Fibroblast of pulmonary artery (primary cell): Measurements from ENCODE around the gene SORCS1.

ENCODE experiments used
- DNase-seq: peaks from one replicate; pipeline ENCODE4 v3.0.0-alpha.2; 2010; ENCODE audit warnings: low read depth
- H3K4me3 ChIP-seq: replicated peaks from 2 replicates; pipeline ENCODE4 v1.5.1; 2011; ENCODE audit warnings: low read depth, mild to moderate bottlenecking, control low read depth, low read length, moderate library complexity
- TF ChIP-seq, protein P1 (sequence below): IDR thresholded peaks from 2 replicates; pipeline ENCODE4 v1.5.1; 2011; ENCODE audit warnings: mild to moderate bottlenecking, control low read depth, low read length, inconsistent platforms; ENCODE audit errors: missing control alignments

SORCS1 gene

GRCh38 chr10:107148906-107149305, 15.6 kb downstream of the SORCS1 start:
- no peak for DNase-seq
- TF ChIP-seq, protein P1, sequence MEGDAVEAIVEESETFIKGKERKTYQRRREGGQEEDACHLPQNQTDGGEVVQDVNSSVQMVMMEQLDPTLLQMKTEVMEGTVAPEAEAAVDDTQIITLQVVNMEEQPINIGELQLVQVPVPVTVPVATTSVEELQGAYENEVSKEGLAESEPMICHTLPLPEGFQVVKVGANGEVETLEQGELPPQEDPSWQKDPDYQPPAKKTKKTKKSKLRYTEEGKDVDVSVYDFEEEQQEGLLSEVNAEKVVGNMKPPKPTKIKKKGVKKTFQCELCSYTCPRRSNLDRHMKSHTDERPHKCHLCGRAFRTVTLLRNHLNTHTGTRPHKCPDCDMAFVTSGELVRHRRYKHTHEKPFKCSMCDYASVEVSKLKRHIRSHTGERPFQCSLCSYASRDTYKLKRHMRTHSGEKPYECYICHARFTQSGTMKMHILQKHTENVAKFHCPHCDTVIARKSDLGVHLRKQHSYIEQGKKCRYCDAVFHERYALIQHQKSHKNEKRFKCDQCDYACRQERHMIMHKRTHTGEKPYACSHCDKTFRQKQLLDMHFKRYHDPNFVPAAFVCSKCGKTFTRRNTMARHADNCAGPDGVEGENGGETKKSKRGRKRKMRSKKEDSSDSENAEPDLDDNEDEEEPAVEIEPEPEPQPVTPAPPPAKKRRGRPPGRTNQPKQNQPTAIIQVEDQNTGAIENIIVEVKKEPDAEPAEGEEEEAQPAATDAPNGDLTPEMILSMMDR: no peak
- H3K4me3 ChIP-seq: no peak overlapping the region

- DNase-seq: no peak
- TF ChIP-seq, protein P1: no peak
- H3K4me3 ChIP-seq: no peak overlapping the region
Observed at GRCh38 chr10:107144490-107144889, 20.0 kb downstream of the SORCS1 start.

- TF ChIP-seq, protein P1: no peak
- no peak for DNase-seq
- H3K4me3 ChIP-seq: no peak overlapping the region
Observed at GRCh38 chr10:107141524-107142061, 22.9 kb downstream of the SORCS1 start.

DNA sequence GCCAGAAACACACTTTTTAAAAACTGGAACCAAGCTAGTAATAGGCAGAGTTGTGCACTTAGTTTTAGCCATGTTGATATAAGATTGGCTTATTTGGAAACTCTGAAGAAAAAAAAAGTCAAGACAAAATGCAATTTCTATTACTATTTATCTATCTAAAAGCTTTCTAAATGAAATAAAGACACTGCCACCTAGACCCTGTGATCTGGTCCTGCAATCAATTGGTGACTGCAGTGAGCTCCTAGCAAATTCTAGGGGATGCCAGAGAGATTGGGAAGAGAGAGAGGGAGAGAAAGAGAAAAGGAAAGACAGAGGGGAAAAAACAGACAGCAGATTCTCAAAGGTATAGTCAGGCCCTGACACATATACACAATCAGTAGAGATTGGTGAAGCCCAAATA, 25.3 kb downstream of the SORCS1 start:
- H3K4me3 ChIP-seq: no peak overlapping the region
- TF ChIP-seq, protein P1: no peak
- DNase-seq: no peak

DNA sequence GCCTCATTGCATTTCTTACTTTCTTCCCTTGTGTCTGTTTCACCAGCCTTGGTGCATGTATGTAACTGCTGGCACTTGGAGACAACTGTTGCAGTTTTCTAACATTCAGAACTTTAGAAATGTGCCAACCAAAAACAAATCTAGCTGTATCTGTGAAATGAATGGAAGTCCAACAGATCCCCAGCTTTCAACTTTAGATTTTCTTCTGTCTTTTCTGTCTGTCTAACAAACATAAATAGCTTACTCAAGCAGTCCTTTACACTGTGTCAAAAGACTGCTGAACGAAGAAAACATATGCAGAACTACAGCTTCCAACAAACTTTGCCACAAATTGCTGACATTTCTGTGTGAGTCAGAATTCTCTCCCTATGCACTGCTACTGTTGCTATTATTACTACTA, 30.9 kb downstream of the SORCS1 start:
- no peak overlapping the region for H3K4me3 ChIP-seq

GRCh38 chr10:107129000-107129399, 35.5 kb downstream of the SORCS1 start:
- TF ChIP-seq, protein P1: no peak
- no peak for DNase-seq
- no peak overlapping the region for H3K4me3 ChIP-seq

More for the DNA sequence above, 30.9 kb downstream of the SORCS1 start:
- TF ChIP-seq, protein P1: no peak
- DNase-seq: no peak

DNA sequence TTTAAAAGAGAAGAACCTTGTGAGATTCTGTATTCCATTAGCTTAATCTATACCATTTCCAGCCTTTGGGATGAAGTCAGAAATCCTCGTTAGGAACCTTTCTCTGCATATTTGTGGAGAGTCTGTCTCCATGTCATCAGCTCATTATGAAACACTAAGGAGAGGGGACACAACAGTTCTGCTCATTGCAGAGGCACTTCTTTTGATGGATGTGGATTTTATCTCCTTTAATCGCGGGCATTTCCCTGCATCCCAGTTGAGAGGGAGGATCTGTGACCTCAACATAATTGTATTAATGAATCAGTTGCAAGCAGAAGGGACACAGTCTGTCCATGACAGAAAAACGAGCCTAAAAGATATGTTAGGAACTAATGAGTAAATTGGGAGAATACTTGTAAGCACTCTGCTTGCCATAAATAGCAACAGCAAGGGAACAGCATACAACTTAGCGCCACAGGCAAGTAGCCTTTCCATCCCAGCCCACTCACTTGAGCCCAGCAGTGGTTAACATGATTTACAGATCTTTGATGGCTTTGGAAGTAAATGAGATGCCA, 37.9 kb downstream of the SORCS1 start:
- TF ChIP-seq, protein P1: no peak
- no peak overlapping the region for H3K4me3 ChIP-seq
- DNase-seq: no peak
